ENCODE data around the gene STMND1. TPM values are rescaled to one million over a fixed set of nuclear protein-coding genes. Genes with fewer than 3 reads are reported as not detected.

STMND1 gene
- total RNA-seq, 1 experiment from 2014 or later: not detected

DNA sequence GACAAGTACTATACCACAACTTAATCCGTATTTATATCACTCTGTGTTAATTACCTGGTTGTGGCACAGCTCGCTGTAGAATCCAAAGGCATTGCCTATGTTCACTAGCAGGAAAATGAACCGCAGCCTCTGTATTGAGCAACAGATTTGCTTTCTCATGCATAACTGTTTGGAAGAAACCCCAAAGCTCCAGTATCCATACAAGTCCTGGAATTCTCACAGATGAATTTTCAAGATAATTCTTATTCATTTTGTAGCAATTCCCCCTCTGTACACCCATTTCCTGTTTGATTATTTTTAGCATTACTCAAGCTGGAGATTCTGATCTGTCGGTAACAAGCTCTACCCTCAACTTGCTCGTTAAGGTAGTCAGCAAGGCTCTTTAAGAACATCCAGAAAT lies 63.5 kb downstream of the STMND1 start:
- no peak overlapping the region for H3K14ac ChIP-seq (ENCODE audit: insufficient read depth, low read length)
- no peak overlapping the region for H2BK5ac ChIP-seq (ENCODE audit: insufficient read length, low read length)
- no CpG with 5 or more reads among the region's 5 CpGs for WGBS (ENCODE audit: extremely low coverage, insufficient read length, low lambda C conversion rate)
- no peak overlapping the region for H3K9ac ChIP-seq (ENCODE audit: extremely low read depth, insufficient read length, low read length)
- H3K27ac ChIP-seq (ENCODE audit: insufficient read length, low read depth, low read length): no peak overlapping the region
- no peak overlapping the region for H2AK5ac ChIP-seq (ENCODE audit: insufficient read length, low read length)
- H2BK20ac ChIP-seq (ENCODE audit: low read depth, low read length, poor library complexity, severe bottlenecking): no peak overlapping the region
- H4K5ac ChIP-seq (ENCODE audit: insufficient read length, low read depth, low read length): no peak overlapping the region
- no peaks in the 10 kb centered on the region for H3K9me3 ChIP-seq (ENCODE audit: control insufficient read depth, low read depth, low read length)
- H3K4me1 ChIP-seq (ENCODE audit: insufficient read depth, low read length): no peaks in the 10 kb centered on the region
- H4K91ac ChIP-seq (ENCODE audit: insufficient read length, low read depth, low read length): no peak overlapping the region
- Mint-ChIP-seq H3K4me3 (no peak overlapping the region), H3K4me1 (0 out of 4 replicates have a peak, but pooled peaks cover 2 to 4% of the 10 kb centered on the region in 2 experiments), H3K36me3 (ENCODE audit: insufficient read depth in 1 of 3, low read depth in 3 of 3) (peaks cover 0 to 4% (median 2%) of the 10 kb centered on the region in 3 experiments; a peak in 1 of 7 replicates), H3K27ac (no peak overlapping the region), H3K27me3 (ENCODE audit: low read depth) (peaks cover 8% of the 10 kb centered on the region), H3K9me3 (peaks cover 0 to 8% of the 10 kb centered on the region in 2 experiments; a peak in 3 of 5 replicates)
- H3K23me2 ChIP-seq (ENCODE audit: insufficient read length, low read depth, low read length, poor library complexity, severe bottlenecking): no peaks in the 10 kb centered on the region
- no peaks in the 10 kb centered on the region for H4K20me1 ChIP-seq (ENCODE audit: control insufficient read depth, insufficient read depth, insufficient read length)
- no peak overlapping the region for H2BK15ac ChIP-seq (ENCODE audit: low read depth, low read length)
- H4K8ac ChIP-seq (replicated peaks; ENCODE audit: insufficient read length, low read depth, low read length): no peak overlapping the region
- no peak overlapping the region for H2BK120ac ChIP-seq (ENCODE audit: low read depth, low read length, poor library complexity, severe bottlenecking)
- H2BK12ac ChIP-seq (ENCODE audit: insufficient read length, low read depth, low read length): no peak overlapping the region
- no peak overlapping the region for H3K4ac ChIP-seq (ENCODE audit: low read depth, low read length)
- H3K27me3 ChIP-seq (ENCODE audit: insufficient read depth, low read length): no peaks in the 10 kb centered on the region
- H3K23ac ChIP-seq (ENCODE audit: insufficient read length, low read depth, low read length): no peak overlapping the region
- H2AFZ ChIP-seq (ENCODE audit: low read length): no peak overlapping the region
- H3K18ac ChIP-seq (ENCODE audit: insufficient read length, low read depth, low read length): no peak overlapping the region
- TF ChIP-seq, protein P1, sequence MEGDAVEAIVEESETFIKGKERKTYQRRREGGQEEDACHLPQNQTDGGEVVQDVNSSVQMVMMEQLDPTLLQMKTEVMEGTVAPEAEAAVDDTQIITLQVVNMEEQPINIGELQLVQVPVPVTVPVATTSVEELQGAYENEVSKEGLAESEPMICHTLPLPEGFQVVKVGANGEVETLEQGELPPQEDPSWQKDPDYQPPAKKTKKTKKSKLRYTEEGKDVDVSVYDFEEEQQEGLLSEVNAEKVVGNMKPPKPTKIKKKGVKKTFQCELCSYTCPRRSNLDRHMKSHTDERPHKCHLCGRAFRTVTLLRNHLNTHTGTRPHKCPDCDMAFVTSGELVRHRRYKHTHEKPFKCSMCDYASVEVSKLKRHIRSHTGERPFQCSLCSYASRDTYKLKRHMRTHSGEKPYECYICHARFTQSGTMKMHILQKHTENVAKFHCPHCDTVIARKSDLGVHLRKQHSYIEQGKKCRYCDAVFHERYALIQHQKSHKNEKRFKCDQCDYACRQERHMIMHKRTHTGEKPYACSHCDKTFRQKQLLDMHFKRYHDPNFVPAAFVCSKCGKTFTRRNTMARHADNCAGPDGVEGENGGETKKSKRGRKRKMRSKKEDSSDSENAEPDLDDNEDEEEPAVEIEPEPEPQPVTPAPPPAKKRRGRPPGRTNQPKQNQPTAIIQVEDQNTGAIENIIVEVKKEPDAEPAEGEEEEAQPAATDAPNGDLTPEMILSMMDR (conservative IDR thresholded peaks at IDR 0.05): no peak
- H3K79me1 ChIP-seq (ENCODE audit: insufficient read depth, low read depth, low read length, poor library complexity, severe bottlenecking): no peaks in the 10 kb centered on the region
- DNase-seq: no peak
- no peak overlapping the region for H3K4me2 ChIP-seq (ENCODE audit: insufficient read depth, insufficient read length, low read length)
- no peak overlapping the region for H3K56ac ChIP-seq (ENCODE audit: insufficient read length, low read depth, low read length)
- no peak overlapping the region for H3T11ph ChIP-seq (ENCODE audit: low read length)
- no peaks in the 10 kb centered on the region for H3K79me2 ChIP-seq (ENCODE audit: insufficient read depth, low read length)
